Neuronal stem cell (in vitro differentiated cells): ENCODE results near the gene SETD1A.

ENCODE experiments used
- DNase-seq: peaks from one replicate; pipeline ENCODE4 v3.0.0-alpha.2; 2013; ENCODE audit warnings: low spot score
- H2AFZ ChIP-seq: one replicate; pipeline ENCODE4 v1.6.1; 2013; ENCODE audit warnings: mild to moderate bottlenecking, low read length, inconsistent platforms
- H2AK5ac ChIP-seq: 2 replicates; pipeline ENCODE4 v1.6.1; 2013; ENCODE audit warnings: low read depth, mild to moderate bottlenecking, inconsistent platforms, low read length, moderate library complexity, mixed read lengths
- H2BK120ac ChIP-seq: 2 replicates; pipeline ENCODE4 v1.6.1; 2013; ENCODE audit warnings: low read depth, mild to moderate bottlenecking, inconsistent platforms, low read length, moderate library complexity, mixed read lengths
- H2BK12ac ChIP-seq: one replicate; pipeline ENCODE4 v1.6.1; 2013; ENCODE audit warnings: low read length, inconsistent platforms
- H2BK15ac ChIP-seq: 2 replicates; pipeline ENCODE4 v1.6.1; 2013; ENCODE audit warnings: mild to moderate bottlenecking, low read length, inconsistent platforms, mixed read lengths
- H2BK5ac ChIP-seq: one replicate; pipeline ENCODE4 v1.6.1; 2013; ENCODE audit warnings: inconsistent platforms, mild to moderate bottlenecking, low read length, moderate library complexity
- H3K14ac ChIP-seq: one replicate; pipeline ENCODE4 v1.6.1; 2013; ENCODE audit warnings: low read length, inconsistent platforms
- H3K18ac ChIP-seq: 2 replicates; pipeline ENCODE4 v1.6.1; 2013; ENCODE audit warnings: low read length, inconsistent platforms
- H3K23ac ChIP-seq: 2 replicates; pipeline ENCODE4 v1.6.1; 2013; ENCODE audit warnings: low read depth, mild to moderate bottlenecking, mixed read lengths, low read length, inconsistent platforms; ENCODE audit not compliant: poor library complexity
- H3K27ac ChIP-seq: replicated peaks from 3 replicates; pipeline ENCODE4 v1.5.1; 2013; ENCODE audit warnings: low read length, inconsistent platforms
- H3K27me3 ChIP-seq, 3 experiments: 2 replicates each; pipeline ENCODE4 v1.6.1; 2013; ENCODE audit warnings: low read length in 3 of 3, mild to moderate bottlenecking in 2 of 3, inconsistent platforms in 1 of 3, low read depth in 1 of 3, mixed read lengths in 1 of 3, moderate library complexity in 1 of 3; ENCODE audit not compliant: control insufficient read depth in 3 of 3, insufficient read depth in 3 of 3
- H3K36me3 ChIP-seq, 2 donors: replicated peaks in 1 of 2; 2 replicates each; pipeline ENCODE4 v1.6.1; 2013; ENCODE audit warnings: low read length in 2 of 2; ENCODE audit not compliant: control insufficient read depth in 2 of 2, insufficient read depth in 2 of 2
- H3K4ac ChIP-seq: 2 replicates; pipeline ENCODE4 v1.6.1; 2013; ENCODE audit warnings: inconsistent platforms, mild to moderate bottlenecking, low read length, moderate library complexity
- H3K4me1 ChIP-seq, 2 donors: 1 replicate in 1 of 2; 2 replicates in 1 of 2; pipeline ENCODE4 v1.6.1; 2013; ENCODE audit warnings: low read length in 2 of 2, low read depth in 1 of 2; ENCODE audit not compliant: control insufficient read depth in 2 of 2, insufficient read depth in 1 of 2
- H3K4me2 ChIP-seq: one replicate; pipeline ENCODE4 v1.6.1; 2013; ENCODE audit warnings: mild to moderate bottlenecking, low read length, inconsistent platforms; ENCODE audit not compliant: insufficient read depth, poor library complexity, severe bottlenecking
- H3K4me3 ChIP-seq, 2 donors: 2 replicates each; pipeline ENCODE4 v1.5.1; 2013; ENCODE audit warnings: low read length in 2 of 2, mild to moderate bottlenecking in 2 of 2, inconsistent platforms in 1 of 2, moderate library complexity in 1 of 2
- H3K79me1 ChIP-seq: one replicate; pipeline ENCODE4 v1.6.1; 2013; ENCODE audit warnings: low read depth, mild to moderate bottlenecking, inconsistent platforms, low read length, moderate library complexity
- H3K9ac ChIP-seq: one replicate; pipeline ENCODE4 v1.6.1; 2013; ENCODE audit warnings: mild to moderate bottlenecking, low read depth, low read length, inconsistent platforms; ENCODE audit not compliant: poor library complexity
- H3K9me3 ChIP-seq, 2 donors: replicated peaks in 1 of 2; 2 replicates each; pipeline versions ENCODE3 to v1.6.1; 2013; ENCODE audit warnings: low read length in 2 of 2, mild to moderate bottlenecking in 2 of 2, inconsistent platforms in 1 of 2, low read depth in 1 of 2, mixed read lengths in 1 of 2, moderate library complexity in 1 of 2; ENCODE audit not compliant: control insufficient read depth in 2 of 2, insufficient read depth in 1 of 2
- H4K8ac ChIP-seq: one replicate; pipeline ENCODE4 v1.6.1; 2013; ENCODE audit warnings: low read depth, mild to moderate bottlenecking, inconsistent platforms, low read length, moderate library complexity
- H4K91ac ChIP-seq: one replicate; pipeline ENCODE4 v1.6.1; 2013; ENCODE audit warnings: low read length, low read depth, mild to moderate bottlenecking, inconsistent platforms; ENCODE audit not compliant: poor library complexity
- WGBS, 2 donors: extraction: QIAGEN DNeasy Blood & Tissue Kit; methylation state at CpG; one replicate each; pipeline ENCODE4 v1.1.7; 2013; ENCODE audit warnings: missing lambda C conversion rate in 2 of 2, mixed read lengths in 1 of 2; ENCODE audit not compliant: insufficient read length in 2 of 2, insufficient replicate concordance in 1 of 2; ENCODE audit errors: extremely low coverage in 2 of 2; 5-methylcytosine and 5-hydroxymethylcytosine counted together

SETD1A gene

GRCh38 chr16:30954993-30955392 is 2.6 kb upstream of the SETD1A start:
- no peak overlapping the region for H2BK5ac ChIP-seq

DNA sequence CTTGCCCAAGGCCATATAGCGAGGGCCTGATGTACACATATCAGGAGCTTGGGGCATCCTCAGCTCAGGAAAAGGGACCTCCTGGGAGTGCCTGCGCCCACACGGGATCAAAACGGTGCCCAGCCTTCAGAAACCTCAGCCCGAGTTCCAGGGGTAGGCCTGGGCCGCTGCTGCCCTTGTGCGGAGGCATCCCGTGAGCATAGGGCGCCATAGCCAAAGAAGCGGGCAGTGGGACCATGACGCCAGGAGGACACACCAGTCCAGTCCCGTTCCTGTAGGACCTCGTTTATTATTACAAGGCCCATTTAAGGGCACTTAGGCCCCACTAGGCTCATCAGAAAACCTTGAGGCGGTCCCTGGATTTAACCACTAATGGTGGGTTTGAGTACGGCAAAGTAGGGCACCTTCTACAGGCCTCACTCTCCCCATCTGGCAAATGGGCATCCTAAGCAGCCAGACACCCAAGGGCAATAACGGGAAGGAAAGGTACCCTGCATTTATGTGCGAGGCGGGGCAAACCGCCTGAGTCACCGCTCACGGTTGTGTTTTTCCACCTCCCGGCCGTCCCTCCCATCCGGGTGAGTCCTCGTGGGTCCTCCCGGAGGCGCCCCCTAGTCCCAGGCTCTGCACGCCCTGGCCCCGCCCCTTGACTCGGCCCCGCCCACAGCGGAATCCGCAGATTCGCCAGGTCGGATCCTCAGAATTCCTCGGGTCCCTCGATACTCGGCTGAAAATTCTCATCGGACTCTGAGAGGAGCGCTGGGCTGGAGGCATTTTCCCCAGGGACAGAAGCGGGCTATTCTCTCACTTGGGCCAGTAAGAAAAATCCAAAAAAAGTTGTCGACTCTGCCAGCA is 726 bp upstream of the SETD1A start:
- Histone ChIP-seq H3K9me3 (no peaks in the 10 kb centered on the region), H3K18ac (peak overlapping the region; percentile 98), H3K36me3 (peaks cover 31 to 33% of the 10 kb centered on the region in 2 donors), H3K79me1 (peaks cover 13% of the 10 kb centered on the region), H3K14ac (no peak overlapping the region), H3K27me3 (no peaks in the 10 kb centered on the region), H2AFZ (peak overlapping the region; percentile 98), H3K4me1 (peaks cover 10 to 11% of the 10 kb centered on the region in 2 donors), H3K9ac (peak overlapping the region; percentile 81), H4K91ac (no peak overlapping the region), H3K4ac (peak overlapping the region; percentile 37), H3K4me3 (peak overlapping the region; percentile 78 to 91), H4K8ac (no peak overlapping the region), H2BK5ac (peak overlapping the region; percentile 100), H2AK5ac (no peak overlapping the region), H2BK120ac (no peak overlapping the region), H3K23ac (peak overlapping the region; percentile 27), H3K27ac (peak overlapping the region; percentile 99), H2BK12ac (no peak overlapping the region), H2BK15ac (no peak overlapping the region), H3K4me2 (peak overlapping the region; percentile 94)
- DNase-seq = peak; percentile 72
- WGBS, 2 donors = no CpG with 5 or more reads among the region's 42 CpGs

More at GRCh38 chr16:30954993-30955392, 2.6 kb upstream of the SETD1A start:
- H3K4me3 ChIP-seq = no peak overlapping the region
- H3K36me3 ChIP-seq = peaks cover 14 to 15% of the 10 kb centered on the region in 2 donors
- H3K79me1 ChIP-seq = peaks cover 14% of the 10 kb centered on the region
- no peak overlapping the region for H3K9ac ChIP-seq
- no peaks in the 10 kb centered on the region for H3K27me3 ChIP-seq
- H2AK5ac ChIP-seq = no peak overlapping the region
- H2BK15ac ChIP-seq = no peak overlapping the region
- H3K27ac ChIP-seq = no peak overlapping the region
- no peaks in the 10 kb centered on the region for H3K9me3 ChIP-seq
- H3K23ac ChIP-seq = no peak overlapping the region
- WGBS, 2 donors = no CpG with 5 or more reads among the region's 8 CpGs
- no peak overlapping the region for H3K14ac ChIP-seq
- H2BK120ac ChIP-seq = no peak overlapping the region
- H2BK12ac ChIP-seq = no peak overlapping the region
- H4K8ac ChIP-seq = no peak overlapping the region
- no peak for DNase-seq
- H3K4ac ChIP-seq = no peak overlapping the region
- H3K4me2 ChIP-seq = no peak overlapping the region
- no peak overlapping the region for H3K18ac ChIP-seq
- H3K4me1 ChIP-seq = peaks cover 17 to 18% of the 10 kb centered on the region in 2 donors
- no peak overlapping the region for H2AFZ ChIP-seq
- H4K91ac ChIP-seq = no peak overlapping the region

DNA sequence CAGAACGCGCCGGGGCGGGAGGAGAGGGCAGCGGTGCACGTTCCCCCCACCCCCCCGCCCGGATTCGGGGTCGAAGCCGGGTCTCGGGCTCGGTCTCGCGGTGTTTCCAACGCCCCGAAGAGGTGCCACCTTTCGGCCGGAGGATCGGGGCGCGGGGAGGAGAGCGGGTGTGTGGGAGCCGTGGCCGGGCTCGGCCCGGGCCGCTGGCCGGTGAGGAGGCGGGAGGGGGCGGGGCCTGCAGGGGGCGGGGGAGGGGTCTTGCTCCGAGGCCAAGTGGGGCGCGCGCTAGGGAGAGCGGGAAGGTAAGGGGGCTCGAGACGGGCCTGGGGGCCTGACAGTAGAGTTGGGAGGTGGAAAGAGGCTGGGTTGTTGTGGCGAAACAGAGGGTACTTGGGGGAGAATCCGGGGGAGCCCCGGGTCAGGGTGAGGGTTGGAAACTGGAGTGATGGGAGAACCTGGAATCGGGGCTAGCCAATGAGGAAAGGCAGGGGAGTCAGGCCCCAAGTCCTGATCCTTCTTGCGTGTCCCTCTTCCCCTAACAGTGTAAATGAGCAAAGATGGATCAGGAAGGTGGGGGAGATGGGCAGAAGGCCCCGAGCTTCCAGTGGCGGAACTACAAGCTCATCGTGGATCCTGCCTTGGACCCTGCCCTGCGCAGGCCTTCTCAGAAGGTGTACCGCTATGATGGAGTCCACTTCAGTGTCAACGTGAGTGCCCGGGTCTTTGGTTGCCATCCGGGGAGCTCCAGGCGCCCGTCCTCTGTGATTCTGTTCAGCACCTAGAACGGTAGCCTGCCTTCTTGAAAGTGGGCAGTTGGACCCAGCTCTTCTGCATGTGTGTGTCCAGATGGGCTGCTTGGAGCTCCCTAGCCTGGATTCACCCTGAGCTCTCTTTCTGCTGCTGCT is 873 bp downstream of the SETD1A start:
- Histone ChIP-seq H3K4me3 (peak overlapping the region; percentile 78 to 91), H3K27ac (peak overlapping the region; percentile 99), H3K27me3 (no peaks in the 10 kb centered on the region), H3K4ac (no peak overlapping the region), H3K36me3 (peaks cover 38 to 49% of the 10 kb centered on the region in 2 donors), H2BK5ac (no peak overlapping the region), H3K9me3 (no peaks in the 10 kb centered on the region), H3K4me1 (peaks cover 9% of the 10 kb centered on the region in 2 donors), H2BK12ac (no peak overlapping the region), H3K79me1 (peaks cover 13% of the 10 kb centered on the region), H3K9ac (peak overlapping the region; percentile 96), H3K14ac (no peak overlapping the region), H2AK5ac (peak overlapping the region; percentile 59), H2BK120ac (no peak overlapping the region), H4K8ac (no peak overlapping the region), H2BK15ac (no peak overlapping the region), H3K18ac (peak overlapping the region; percentile 100), H3K23ac (no peak overlapping the region), H2AFZ (peak overlapping the region; percentile 98), H4K91ac (no peak overlapping the region), H3K4me2 (peak overlapping the region; percentile 75)
- peak; percentile 48 for DNase-seq
- no CpG with 5 or more reads among the region's 55 CpGs for WGBS, 2 donors
